DND-41 (cell line): ENCODE results near the gene ATP2B3.

Experiments used
- CTCF ChIP-seq: IDR thresholded peaks from 2 replicates; pipeline ENCODE4 v1.5.1; 2012; ENCODE audit warnings: borderline replicate concordance, low read length, moderate library complexity, mild to moderate bottlenecking; ENCODE audit not compliant: poor library complexity, severe bottlenecking; ENCODE audit errors: extremely low read depth
- EZH2 ChIP-seq: IDR thresholded peaks from 3 replicates; pipeline ENCODE4 v1.6.1; 2012; ENCODE audit warnings: borderline replicate concordance, low read depth, mild to moderate bottlenecking, moderate library complexity, low read length, inconsistent platforms; ENCODE audit not compliant: severe bottlenecking

DNA sequence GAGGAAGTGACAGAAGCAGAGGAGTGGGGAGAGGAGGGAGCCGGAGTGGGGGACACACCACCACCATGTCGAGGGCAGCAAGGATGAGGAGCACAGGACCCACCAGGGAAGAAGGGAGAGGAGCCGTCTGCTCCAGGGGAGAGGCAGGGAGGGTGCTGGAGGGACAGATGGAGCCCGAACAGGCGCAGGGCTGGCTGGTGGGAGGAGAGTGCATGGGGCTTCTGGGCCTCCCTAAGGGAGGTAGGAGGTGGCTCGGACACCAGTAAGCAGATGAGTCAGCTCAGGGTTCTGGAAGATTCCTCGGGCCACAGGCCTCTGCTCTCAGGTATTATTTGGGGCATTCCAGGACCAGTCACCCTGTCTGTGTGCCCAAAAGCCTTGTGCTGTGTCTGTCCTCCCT, 29.8 kb downstream of the ATP2B3 start:
- TF ChIP-seq CTCF (no peak), EZH2 (no peak)
